ENCODE data around the gene KLC4.

KLC4 gene

GRCh38 chr6:43119482-43119881, 60.1 kb downstream of the KLC4 start:
- TF ChIP-seq, protein P1, sequence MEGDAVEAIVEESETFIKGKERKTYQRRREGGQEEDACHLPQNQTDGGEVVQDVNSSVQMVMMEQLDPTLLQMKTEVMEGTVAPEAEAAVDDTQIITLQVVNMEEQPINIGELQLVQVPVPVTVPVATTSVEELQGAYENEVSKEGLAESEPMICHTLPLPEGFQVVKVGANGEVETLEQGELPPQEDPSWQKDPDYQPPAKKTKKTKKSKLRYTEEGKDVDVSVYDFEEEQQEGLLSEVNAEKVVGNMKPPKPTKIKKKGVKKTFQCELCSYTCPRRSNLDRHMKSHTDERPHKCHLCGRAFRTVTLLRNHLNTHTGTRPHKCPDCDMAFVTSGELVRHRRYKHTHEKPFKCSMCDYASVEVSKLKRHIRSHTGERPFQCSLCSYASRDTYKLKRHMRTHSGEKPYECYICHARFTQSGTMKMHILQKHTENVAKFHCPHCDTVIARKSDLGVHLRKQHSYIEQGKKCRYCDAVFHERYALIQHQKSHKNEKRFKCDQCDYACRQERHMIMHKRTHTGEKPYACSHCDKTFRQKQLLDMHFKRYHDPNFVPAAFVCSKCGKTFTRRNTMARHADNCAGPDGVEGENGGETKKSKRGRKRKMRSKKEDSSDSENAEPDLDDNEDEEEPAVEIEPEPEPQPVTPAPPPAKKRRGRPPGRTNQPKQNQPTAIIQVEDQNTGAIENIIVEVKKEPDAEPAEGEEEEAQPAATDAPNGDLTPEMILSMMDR (conservative IDR thresholded peaks at IDR 0.05; ENCODE audit: control insufficient read depth, insufficient read depth, low read depth, low read length) = no peak
- no peak for DNase-seq (ENCODE audit: low read depth)
- H3K4me3 ChIP-seq (ENCODE audit: control insufficient read depth, low read depth, low read length) = no peak overlapping the region

DNA sequence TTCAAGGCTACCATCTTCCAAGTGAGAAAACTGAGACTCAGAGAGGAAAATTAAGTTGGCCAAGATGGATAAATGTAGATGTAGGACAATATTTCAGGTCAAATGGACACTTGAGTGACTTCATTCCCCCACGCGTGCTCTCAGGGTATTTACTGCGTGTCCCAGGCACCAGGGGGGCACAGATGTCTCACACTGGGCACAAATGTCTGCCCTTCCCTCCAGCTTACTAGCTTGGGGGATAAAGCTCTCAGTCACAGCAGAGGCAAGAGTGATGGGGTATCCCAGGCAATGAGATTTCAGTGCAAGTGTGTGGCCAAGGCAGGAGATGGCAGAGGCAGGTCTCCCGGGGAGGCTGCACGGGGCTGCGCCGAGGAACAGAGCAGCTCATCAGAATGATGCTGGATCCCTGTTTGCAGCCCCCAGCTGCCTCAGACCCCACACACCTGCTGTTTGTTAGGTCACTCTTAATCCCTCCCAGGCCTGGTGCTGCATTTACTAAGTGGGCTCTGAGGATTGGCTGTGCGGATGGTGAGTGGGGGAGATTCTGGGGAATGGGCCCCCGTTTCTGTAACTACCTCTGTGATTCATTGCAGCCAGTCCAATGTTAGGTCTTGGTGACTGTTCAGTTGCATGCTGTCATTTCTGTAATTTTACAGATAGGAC, 60.8 kb downstream of the KLC4 start:
- DNase-seq (ENCODE audit: low read depth) = no peak
- TF ChIP-seq, protein P1 (conservative IDR thresholded peaks at IDR 0.05; ENCODE audit: control insufficient read depth, insufficient read depth, low read depth, low read length) = no peak
- H3K4me3 ChIP-seq (ENCODE audit: control insufficient read depth, low read depth, low read length) = no peak overlapping the region

GRCh38 chr6:43120944-43121913, 61.8 kb downstream of the KLC4 start:
- DNase-seq (ENCODE audit: low read depth) = peak; percentile 99
- TF ChIP-seq, protein P1 (conservative IDR thresholded peaks at IDR 0.05; ENCODE audit: control insufficient read depth, insufficient read depth, low read depth, low read length) = peak; percentile 12

DNA sequence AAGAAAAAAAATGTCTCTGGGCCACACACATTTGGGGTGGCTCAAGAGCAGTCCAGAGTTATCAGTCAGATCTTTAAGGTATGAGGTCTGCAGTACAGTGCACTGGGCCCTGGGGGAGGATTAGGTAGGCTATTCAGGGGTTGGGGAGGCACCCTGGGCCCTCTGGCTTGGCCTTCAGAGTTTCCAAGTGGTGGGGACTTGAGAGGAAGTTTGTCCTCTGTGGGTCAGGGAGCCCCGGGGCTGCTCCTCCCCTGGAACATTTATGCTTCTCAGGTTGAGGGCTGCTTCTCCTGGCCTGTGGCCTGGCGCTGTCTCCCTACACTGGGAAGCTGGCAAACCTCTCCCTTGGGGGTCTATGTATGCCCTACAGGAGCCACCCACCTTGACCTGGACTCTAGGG, 62.7 kb downstream of the KLC4 start:
- TF ChIP-seq, protein P1 (conservative IDR thresholded peaks at IDR 0.05; ENCODE audit: control insufficient read depth, insufficient read depth, low read depth, low read length) = no peak
- H3K4me3 ChIP-seq (ENCODE audit: control insufficient read depth, low read depth, low read length) = no peak overlapping the region
- no peak for DNase-seq (ENCODE audit: low read depth)

More at GRCh38 chr6:43120944-43121913, 61.8 kb downstream of the KLC4 start:
- H3K4me3 ChIP-seq (ENCODE audit: control insufficient read depth, low read depth, low read length) = no peak overlapping the region

DNA sequence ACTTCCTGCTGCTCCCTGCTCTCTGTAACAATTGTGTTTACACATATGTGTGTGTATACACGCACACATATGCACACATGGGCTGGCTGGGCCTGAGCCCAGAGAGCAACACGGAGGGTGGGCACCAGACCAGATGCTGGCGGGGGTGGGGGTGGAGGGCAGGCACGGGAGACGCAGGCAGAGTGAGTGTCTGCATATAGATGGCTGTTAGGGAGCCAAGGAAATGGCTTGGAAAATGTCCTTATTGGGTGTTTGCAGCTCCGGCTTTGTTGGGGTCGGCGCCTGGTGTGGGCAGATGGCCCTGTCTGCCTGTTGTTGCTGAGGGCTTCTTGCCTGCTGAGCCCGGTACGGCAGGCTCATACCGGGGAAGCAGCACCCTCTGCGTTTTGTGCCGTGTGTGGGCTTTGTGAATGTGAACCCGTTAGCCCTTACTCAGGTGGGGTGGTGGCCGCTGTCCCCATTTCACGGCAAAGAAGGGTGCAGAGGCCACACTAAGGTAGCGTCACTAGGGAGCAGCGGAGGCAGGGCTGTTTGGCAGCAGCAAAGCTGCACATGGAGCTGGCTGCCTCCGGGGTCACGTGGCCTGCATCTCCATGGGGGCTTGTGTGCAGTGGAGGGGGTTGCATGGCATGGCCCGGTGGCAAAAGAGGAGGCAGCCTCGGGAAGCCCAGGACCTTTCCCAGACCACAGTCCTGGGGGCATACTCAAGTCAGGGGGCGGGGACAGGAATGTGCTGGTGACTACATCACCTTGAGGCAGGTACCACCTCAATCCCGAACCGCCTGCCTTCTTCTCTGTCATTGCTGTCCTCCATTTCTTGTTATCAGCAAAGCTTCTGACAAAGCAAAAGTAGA, 64.3 kb downstream of the KLC4 start:
- no peak for DNase-seq (ENCODE audit: low read depth)
- no peak overlapping the region for H3K4me3 ChIP-seq (ENCODE audit: control insufficient read depth, low read depth, low read length)
- TF ChIP-seq, protein P1 (conservative IDR thresholded peaks at IDR 0.05; ENCODE audit: control insufficient read depth, insufficient read depth, low read depth, low read length) = no peak

DNA sequence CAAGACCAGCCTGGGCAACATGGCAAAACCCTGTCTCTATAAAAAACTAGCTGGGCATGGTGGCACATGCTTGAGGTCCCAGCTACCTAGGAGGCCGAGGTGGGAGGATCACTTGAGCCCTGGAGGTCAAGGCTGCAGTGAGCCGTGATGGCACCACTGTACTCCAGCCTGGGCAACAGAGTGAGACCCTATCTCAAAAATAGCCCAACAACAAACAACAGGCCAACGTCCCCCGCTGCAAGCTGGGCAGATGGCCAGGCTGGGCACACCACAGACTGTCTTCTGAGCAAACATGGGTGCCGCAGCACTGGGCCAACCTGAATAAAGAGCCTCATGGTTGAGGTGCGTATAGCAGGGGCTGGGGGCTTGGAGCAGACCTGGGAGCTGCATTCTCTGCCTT, 65.0 kb downstream of the KLC4 start:
- DNase-seq (ENCODE audit: low read depth) = no peak
- TF ChIP-seq, protein P1 (conservative IDR thresholded peaks at IDR 0.05; ENCODE audit: control insufficient read depth, insufficient read depth, low read depth, low read length) = no peak

More for the DNA sequence above, 65.0 kb downstream of the KLC4 start:
- H3K4me3 ChIP-seq (ENCODE audit: control insufficient read depth, low read depth, low read length) = no peak overlapping the region

All from fibroblast of mammary gland (primary cell).